GM12873 (cell line): ENCODE data around the gene FOXRED2.

ENCODE experiments used
- CTCF ChIP-seq: IDR thresholded peaks from 2 replicates; pipeline ENCODE4 v1.5.1; 2012; ENCODE audit warnings: low read depth, mild to moderate bottlenecking, moderate library complexity, low read length, control low read depth; ENCODE audit not compliant: insufficient read depth; ENCODE audit errors: missing control alignments

Gene FOXRED2

GRCh38 chr22:36465232-36466021 is 41.4 kb downstream of the FOXRED2 start:
- no peak for TF ChIP-seq CTCF

- no peak for TF ChIP-seq CTCF
These were observed 42.1 kb downstream of the FOXRED2 start for GRCh38 chr22:36464715-36465231.

DNA sequence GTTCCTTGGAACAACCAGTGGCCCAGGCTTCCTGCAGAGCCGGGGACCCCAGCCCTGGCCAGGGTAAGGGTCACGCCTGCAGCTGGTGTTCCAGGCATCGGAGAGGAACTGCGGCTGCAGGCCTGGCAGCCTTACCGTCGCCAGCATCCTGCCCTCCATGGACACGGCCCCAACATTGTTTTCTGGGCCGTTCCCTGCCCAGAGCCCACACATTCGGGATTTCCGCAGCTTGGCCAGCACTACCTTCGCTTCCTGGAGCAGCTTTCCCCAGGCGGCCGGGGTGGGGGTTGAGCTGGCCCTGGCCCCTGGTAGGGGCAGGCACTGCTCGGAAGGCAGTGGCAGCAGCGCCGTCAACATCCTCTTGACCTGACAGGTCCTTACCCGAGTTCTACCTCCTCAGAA is 43.1 kb downstream of the FOXRED2 start:
- TF ChIP-seq CTCF = no peak

- TF ChIP-seq CTCF = no peak
These were observed 44.9 kb downstream of the FOXRED2 start for GRCh38 chr22:36461665-36462649.

DNA sequence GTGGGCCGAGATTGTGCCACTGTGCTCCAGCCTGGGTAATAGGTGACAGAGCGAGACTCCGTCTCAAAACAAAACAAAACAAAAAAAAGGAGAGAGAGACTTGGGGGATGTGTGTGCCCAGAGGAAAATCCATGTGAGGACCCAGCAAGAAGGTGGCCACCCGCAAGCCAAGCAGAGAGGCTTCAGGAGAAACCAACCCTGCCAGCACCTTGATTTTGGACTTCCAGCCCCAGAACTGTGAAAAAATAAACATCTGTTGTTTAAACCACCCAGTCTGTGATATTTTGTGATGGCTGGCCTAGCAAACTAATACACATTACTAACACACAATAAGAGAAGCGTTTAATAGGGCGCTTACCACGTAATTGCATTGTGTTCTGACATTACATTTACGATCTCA is 46.6 kb downstream of the FOXRED2 start:
- no peak for TF ChIP-seq CTCF

- no peak for TF ChIP-seq CTCF
These were observed 49.0 kb downstream of the FOXRED2 start for GRCh38 chr22:36457688-36458450.

DNA sequence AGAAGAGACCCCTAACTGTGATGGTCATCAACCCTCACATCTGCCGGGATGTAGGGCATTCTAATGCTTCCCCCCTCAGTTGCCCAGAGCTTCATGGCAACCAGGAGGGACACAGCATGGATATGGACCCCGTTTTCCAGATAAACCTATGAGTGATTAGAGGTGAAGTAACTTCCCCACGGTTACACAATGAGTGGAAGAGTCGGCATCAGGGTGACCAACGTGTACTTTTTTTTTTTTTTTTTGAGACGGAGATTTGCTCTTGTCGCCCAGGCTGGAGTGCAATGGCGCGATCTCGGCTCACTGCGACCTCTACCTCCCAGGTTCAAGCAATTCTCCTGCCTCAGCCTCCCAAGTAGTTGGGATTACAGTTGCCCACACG is 50.4 kb downstream of the FOXRED2 start:
- TF ChIP-seq CTCF = no peak
